Right lobe of liver (tissue), 6 donors: Measurements from ENCODE around the gene PTBP3. TPM values are rescaled to one million over a fixed set of nuclear protein-coding genes. Genes with fewer than 3 reads are reported as not detected.

Experiments
- ATAC-seq, 4 donors: fragments of 200-7000 bp; cut with Tn5 transposase; one replicate each; pipeline ENCODE4 v1.9.1; 2020; ENCODE audit warnings: mild to moderate bottlenecking in 4 of 4, moderate library complexity in 4 of 4
- DNase-seq, 3 donors: peaks; one replicate each; pipeline ENCODE4 v3.0.0-alpha.2; 2020
- H3K27ac ChIP-seq, 3 donors: fragments of 200-600 bp; one replicate each; pipeline ENCODE4 v1.8.0; 2022
- H3K27me3 ChIP-seq, 2 donors: fragments of 200-600 bp; one replicate each; pipeline ENCODE4 v1.8.0; 2022
- H3K36me3 ChIP-seq, 4 donors: fragments of 200-600 bp; sonication (generic) in 1 of 4; one replicate each; pipeline versions ENCODE4 v1.5.1 to v1.8.0; 2017 to 2022; ENCODE audit warnings: control low read depth in 1 of 4
- H3K4me1 ChIP-seq, 4 donors: fragments of 200-600 bp; sonication (generic) in 1 of 4; one replicate each; pipeline versions ENCODE4 v1.5.1 to v1.8.0; 2017 to 2022; ENCODE audit warnings: control low read depth in 1 of 4
- H3K4me3 ChIP-seq, 3 donors: fragments of 200-600 bp; one replicate each; pipeline ENCODE4 v1.8.0; 2022
- H3K9me3 ChIP-seq, 4 donors: fragments of 200-600 bp; sonication (generic) in 1 of 4; one replicate each; pipeline versions ENCODE4 v1.5.1 to v1.8.0; 2017 to 2022; ENCODE audit warnings: control low read depth in 1 of 4
- POLR2A ChIP-seq: fragments of 450-650 bp; IDR thresholded peaks from one replicate; pipeline ENCODE4 v1.6.1; 2017; ENCODE audit warnings: antibody characterized with exemption, mild to moderate bottlenecking
- WGBS: methylation state at CpG from one replicate; pipeline ENCODE4 v1.1.6; 2018; ENCODE audit warnings: low coverage, low lambda C conversion rate; ENCODE audit not compliant: insufficient coverage; ENCODE audit errors: missing lambda C conversion rate; 5-methylcytosine and 5-hydroxymethylcytosine counted together
- intact Hi-C, 2 donors: fragments of 100-400 bp; cut with DNase I; formaldehyde crosslinking; loops; one replicate each; pipeline versions ENCODE4 v1.11.2 to v1.14.1; 2022
- total RNA-seq, 6 experiments: library from RNA; depleted of rRNA in 2 of 6; stranded (reverse); fragments of >200 nt in 2 of 6; fragmentation: NEBNext Ultra II Directional in 3 of 6; extraction: Animal tissue kit (Norgen Biotek cat#: 25700) in 3 of 6; gene quantifications; one replicate each; pipeline versions ENCODE4 v1.1.0 to v1.2.4, GENCODE V29; 2016 to 2023
- TF ChIP-seq, protein P1 (sequence below), 4 donors: fragments of 200-600 bp in 3 of 4; fragments of 450-650 bp in 1 of 4; IDR thresholded peaks; one replicate each; pipeline versions ENCODE4 v1.5.1 to v1.8.0; 2016 to 2022; ENCODE audit warnings: antibody characterized with exemption in 4 of 4, mild to moderate bottlenecking in 2 of 4
- donor health status: DM: no; HTN: yes; CAD: no.
- donor health status: DM: no; HTN: no; CAD: no.
- donor health status: DM: no; HTN: no; CAD: no.
- donor health status: DM: no; HTN: yes; CAD: no.
- donor health status: DM: no; HTN: yes; CAD: no.

Gene PTBP3
- total RNA-seq, 6 experiments from 2014 or later: 16.3 to 29.9 (median 19.3) TPM

- TF ChIP-seq, protein P1, sequence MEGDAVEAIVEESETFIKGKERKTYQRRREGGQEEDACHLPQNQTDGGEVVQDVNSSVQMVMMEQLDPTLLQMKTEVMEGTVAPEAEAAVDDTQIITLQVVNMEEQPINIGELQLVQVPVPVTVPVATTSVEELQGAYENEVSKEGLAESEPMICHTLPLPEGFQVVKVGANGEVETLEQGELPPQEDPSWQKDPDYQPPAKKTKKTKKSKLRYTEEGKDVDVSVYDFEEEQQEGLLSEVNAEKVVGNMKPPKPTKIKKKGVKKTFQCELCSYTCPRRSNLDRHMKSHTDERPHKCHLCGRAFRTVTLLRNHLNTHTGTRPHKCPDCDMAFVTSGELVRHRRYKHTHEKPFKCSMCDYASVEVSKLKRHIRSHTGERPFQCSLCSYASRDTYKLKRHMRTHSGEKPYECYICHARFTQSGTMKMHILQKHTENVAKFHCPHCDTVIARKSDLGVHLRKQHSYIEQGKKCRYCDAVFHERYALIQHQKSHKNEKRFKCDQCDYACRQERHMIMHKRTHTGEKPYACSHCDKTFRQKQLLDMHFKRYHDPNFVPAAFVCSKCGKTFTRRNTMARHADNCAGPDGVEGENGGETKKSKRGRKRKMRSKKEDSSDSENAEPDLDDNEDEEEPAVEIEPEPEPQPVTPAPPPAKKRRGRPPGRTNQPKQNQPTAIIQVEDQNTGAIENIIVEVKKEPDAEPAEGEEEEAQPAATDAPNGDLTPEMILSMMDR (IDR thresholded peaks at IDR 0.05): no peak
- no peak for TF ChIP-seq POLR2A
- 0% methylated on average over 14 of the region's 43 CpGs for WGBS
- Histone ChIP-seq H3K27me3 (no peaks in the 10 kb centered on the region), H3K36me3 (no peaks in the 10 kb centered on the region), H3K4me3 (peak within 1 kb of the TSS; percentile 73 to 92 (median 75)), H3K27ac (peak within 1 kb of the TSS; percentile 96 to 99 (median 98)), H3K9me3 (no peaks in the 10 kb centered on the region), H3K4me1 (peaks cover 0 to 57% (median 27%) of the 10 kb centered on the region in 4 donors)
- ATAC-seq (peak; percentile 42 to 64 (median 54)), DNase-seq (peak in 1 of 3 donors; percentile 66)
- intact Hi-C loops: no loop called here
Observed at GRCh38 chr9:112380102-112380824, 46.8 kb upstream of the PTBP3 start, which contains the start of gene HSDL2. Gene HSDL2 (plus strand): TSS chr9:112380108. CDS start chr9:112380164, 56 bp downstream.

GRCh38 chr9:112379177-112380101 lies 46.0 kb upstream of the PTBP3 start:
- peak; percentile 90 to 95 (median 92) for ATAC-seq
- Histone ChIP-seq H3K9me3 (no peaks in the 10 kb centered on the region), H3K4me3 (peak overlapping the region; percentile 73 to 92 (median 75)), H3K4me1 (peaks cover 0 to 49% (median 24%) of the 10 kb centered on the region in 4 donors), H3K27ac (peak overlapping the region; percentile 96 to 99 (median 98)), H3K36me3 (no peaks in the 10 kb centered on the region), H3K27me3 (no peaks in the 10 kb centered on the region)
- TF ChIP-seq, protein P1 (IDR thresholded peaks at IDR 0.05): peak in 2 of 4 donors; percentile 9 to 13
- TF ChIP-seq POLR2A: peak; percentile 95
- intact Hi-C loops: no loop called here
- peak; percentile 100 for DNase-seq
- WGBS: 0% methylated on average over 15 of the region's 57 CpGs

GRCh38 chr9:112378328-112379176 lies 45.1 kb upstream of the PTBP3 start:
- H3K36me3 ChIP-seq: no peaks in the 10 kb centered on the region
- peak; percentile 30 to 57 (median 52) for DNase-seq
- peaks cover 0 to 40% (median 19%) of the 10 kb centered on the region in 4 donors for H3K4me1 ChIP-seq
- 4% methylated on average over 27 of the region's 27 CpGs for WGBS
- H3K27ac ChIP-seq: peak overlapping the region; percentile 92 to 98 (median 96)
- no peaks in the 10 kb centered on the region for H3K9me3 ChIP-seq
- peak overlapping the region; percentile 73 to 92 (median 75) for H3K4me3 ChIP-seq
- intact Hi-C loops: no loop called here
- H3K27me3 ChIP-seq: no peaks in the 10 kb centered on the region
- TF ChIP-seq POLR2A: no peak
- TF ChIP-seq, protein P1 (IDR thresholded peaks at IDR 0.05): no peak
- peak in 1 of 4 donors; percentile 1 for ATAC-seq
